Medulla oblongata (tissue), 1 donor: Measurements from ENCODE around the gene ARHGAP35.
"Not testable (repeated sequence)": the region's sequence is repeated elsewhere in the genome, so short reads cannot be mapped to it uniquely, and the experiment has no call there.

Source experiments
- DNase-seq: peaks from one replicate; pipeline ENCODE4 v3.0.0-alpha.2; 2015; ENCODE audit errors: extremely low spot score

ARHGAP35 gene

DNA sequence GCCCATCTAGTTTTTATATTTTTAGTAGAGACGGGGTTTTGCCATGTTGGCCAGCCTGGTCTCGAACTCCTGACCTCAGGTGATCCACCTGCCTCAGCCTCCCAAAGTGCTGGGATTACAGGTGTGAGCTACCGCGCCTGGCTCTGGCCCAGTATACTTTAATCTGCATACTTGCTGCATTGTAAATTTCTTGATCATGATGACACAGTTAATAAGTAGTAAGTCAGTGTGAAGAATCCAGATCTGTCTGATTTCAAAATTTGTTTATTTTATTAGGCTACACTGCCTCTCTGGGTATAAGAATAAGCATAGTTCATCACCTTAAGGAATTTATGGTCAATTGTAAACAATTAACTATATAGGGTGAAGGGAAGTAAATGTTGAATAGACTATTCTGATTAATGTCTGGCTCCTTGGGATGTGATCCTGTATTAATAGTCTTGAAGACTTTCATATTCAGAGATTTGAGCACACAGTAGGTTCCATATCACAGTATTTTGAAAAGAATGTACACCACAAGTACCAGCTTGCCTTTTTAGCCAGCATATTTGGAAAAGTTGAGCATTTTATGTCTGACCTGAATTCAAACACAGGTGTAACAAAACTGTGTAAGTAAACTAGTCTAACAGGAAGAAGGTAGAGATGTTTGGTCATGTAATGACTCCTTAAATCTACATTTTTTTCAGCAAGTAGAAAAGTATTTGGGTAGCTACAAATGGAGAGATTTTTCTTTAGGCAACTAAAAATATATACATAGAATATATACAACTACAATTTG, 7.4 kb downstream of the ARHGAP35 start:
- DNase-seq = no peak

DNA sequence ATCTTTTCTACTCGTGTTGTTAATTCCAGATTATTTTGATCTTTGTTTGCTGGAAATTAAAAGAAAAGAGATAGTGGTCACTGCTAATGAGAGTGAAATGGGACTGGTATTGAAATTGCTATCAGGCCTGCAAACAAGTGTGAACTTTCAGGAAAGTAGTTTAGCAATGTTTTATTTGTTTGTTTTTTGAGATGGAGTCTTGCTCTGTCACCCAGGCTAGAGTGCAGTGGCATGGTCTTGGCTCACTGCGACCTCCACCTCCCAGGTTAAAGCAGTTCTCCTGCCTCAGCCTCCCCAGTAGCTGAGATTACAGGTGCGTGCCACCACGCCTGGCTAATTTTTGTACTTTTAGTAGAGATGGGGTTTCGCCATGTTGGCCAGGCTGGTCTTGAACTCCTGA, 10.4 kb downstream of the ARHGAP35 start:
- DNase-seq = not testable (repeated sequence)

DNA sequence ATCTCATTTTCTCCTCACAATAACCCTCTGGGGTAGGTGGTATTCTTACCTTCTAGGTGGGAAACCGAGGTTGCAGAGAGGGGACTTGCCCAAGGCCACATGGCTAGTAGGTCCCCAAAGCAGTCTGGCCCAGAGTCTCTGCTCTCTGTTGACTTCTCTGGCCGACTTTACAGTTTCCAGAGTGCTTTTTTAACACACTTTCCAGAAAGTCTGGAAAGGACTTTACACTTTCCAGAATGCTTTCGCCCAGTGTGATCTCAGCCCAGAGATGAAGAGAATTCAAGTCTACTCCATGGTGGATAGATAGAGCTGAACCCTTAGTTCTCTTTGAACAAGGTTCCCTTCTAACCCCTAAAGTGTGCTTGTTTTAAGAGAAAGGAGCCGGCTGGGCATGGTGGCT, 12.2 kb downstream of the ARHGAP35 start:
- no peak for DNase-seq

DNA sequence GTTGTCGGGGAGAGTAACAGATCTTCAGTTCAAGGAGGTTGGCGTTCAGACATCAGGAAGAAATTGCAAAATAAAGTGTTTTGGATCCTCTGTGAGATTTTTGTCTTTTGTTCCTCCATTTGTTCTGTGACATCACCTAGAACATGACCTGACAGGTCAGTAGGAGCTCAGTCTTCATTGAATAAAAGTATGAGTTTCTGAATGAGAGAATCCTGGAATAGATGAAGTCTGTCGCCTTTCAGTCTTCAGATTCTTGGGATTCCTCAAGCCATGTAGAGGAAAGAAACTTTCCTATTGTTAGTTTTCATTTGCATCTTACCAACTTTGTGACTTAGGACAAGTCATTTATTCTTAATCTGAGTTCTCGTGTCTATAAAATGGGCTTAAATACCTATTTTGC, 14.4 kb downstream of the ARHGAP35 start:
- no peak for DNase-seq

DNA sequence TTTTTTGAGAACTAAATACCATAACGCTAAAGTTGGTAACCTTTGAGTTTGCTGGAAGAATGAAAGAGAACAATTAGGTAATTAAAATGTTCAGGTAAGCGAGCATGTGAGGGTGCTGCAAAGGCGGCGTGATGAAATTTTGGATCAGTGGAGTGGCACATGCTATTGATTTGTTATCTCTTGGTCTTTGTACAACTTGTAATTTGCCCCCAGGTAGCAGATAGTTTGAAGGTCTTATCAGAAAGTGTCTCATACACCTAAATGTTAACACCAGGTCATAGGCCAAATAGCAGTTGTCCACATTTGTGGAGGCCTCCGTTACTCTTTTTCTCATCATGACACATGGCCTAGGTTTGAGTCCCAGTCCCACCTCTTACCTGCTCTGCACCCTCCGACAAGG, 14.9 kb downstream of the ARHGAP35 start:
- DNase-seq = no peak

DNA sequence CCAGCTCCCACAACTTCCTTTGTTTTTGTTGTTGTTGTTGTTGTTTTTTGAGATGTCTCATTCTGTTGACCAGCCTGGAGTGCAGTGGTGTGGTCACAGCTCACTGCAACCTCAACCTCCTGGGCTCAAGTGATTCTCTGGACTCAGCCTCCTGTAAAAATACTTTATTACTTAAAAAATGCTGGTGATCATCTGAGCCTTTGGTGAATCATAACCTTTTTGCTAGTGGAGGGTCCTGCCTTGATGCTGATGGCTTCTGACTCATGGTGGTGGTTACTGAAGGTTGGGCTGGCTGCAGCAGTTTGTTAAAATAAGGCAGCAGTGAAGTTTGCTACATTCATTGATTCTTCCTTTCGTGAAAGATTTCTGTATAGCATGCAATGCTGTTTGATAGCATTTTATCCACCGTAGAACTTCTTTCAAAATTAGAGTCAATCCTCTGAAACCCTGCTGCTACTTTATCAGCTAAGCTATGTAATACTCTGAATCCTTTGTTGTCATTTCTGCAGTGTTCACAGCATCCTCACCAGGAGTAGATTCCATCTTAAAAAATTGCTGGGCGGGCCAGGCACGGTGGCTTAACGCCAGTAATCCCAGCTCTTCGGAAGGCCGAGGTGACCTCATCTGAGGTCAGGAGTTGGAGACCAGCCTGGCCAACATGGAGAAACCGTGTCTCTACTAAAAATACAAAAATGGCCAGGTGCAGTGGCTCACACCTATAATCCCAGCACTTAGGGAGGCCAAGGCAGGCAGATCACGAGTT, 18.0 kb downstream of the ARHGAP35 start:
- no peak for DNase-seq

DNA sequence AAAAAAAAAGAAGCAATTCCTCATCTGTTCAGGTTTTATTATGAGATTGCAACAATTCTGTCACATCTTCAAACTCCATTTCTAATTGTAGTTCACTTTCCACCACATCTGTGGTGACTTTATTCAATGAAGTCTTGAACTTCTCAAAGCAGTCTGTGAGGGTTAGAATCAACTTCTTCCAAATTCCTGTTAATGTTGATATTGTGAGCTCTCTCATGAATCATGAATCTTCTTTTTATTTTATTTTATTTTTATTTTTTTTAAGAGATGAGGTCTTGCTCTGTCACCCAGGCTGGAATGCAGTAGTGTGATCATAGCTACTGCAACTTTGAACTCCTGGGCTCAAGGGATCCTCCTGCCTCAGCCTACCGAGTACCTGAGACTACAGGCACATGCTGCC, 19.6 kb downstream of the ARHGAP35 start:
- no peak for DNase-seq

DNA sequence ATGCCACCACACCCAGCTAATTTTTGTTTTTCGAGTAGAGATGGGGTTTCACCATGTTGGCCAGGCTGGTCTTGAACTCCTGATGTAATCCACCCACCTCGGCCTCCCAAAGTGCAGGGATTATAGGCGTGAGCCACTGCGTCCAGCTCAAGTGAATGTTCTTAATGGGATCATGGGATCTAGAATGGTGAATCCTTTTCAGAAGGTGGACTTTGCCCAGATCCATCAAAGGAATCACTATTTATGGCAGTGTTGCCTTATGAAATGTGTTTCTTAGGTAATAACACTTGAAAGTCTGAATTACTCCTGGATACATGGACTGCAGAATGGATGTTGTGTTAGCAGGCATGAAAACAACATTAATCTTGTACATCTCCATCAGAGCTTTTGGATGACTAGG, 20.3 kb downstream of the ARHGAP35 start:
- no peak for DNase-seq

DNA sequence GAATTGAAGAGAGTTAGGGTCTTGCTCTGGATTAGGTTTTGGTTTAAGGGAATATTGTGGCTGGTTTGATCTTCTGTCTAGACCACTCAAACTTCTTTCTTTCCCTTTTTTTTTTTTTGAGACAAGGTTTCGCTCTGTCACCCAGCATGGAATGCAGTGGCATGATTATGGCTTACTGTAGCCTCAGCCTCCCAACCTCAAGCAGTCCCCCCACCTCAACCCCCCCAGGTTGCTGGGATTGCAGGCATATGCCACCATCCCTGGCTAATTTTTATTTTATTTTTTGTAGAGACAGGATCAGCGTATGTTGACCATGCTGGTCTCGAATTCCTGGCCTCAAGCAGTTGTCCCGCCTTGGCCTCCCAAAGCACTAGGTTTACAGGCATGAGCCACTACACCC, 21.2 kb downstream of the ARHGAP35 start:
- no peak for DNase-seq

DNA sequence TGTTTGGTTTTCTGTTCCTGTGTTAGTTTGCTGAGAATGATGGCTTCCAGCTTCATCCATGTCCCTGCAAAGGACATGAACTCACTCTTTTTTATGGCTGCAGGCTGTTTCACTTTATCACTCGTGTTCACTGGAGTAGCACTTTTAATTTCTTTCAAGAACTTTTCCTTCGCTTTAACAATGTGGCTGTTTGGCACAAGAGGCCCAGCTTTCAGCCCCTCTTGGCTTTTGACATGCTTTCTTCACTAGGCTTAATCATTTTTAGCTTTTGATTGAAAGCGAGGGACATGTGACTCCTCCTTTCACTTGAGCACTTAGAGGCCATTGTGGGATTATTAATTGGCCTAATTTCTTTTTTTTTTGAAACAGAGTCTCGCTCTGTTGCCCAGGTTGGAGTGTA, 22.0 kb downstream of the ARHGAP35 start:
- not testable (repeated sequence) for DNase-seq

DNA sequence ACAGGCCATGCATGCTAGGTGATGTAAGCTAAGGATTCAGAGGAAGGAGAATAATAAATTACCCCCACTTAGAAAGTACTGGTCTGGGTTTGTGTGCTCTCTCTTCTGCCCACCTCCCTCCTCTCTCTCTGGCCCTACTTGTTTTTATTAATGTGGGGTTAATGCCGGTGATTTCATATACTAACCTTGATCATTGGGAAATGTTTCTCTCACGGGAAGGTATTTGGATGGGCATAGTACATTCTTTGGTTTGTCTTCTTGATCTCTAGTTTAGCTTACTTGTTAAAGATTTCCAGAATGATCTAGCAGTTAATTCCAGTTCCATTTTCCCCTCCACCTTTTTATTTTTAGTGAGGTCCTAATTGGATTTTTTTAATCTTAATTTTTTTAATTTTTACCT, 24.6 kb downstream of the ARHGAP35 start:
- no peak for DNase-seq

DNA sequence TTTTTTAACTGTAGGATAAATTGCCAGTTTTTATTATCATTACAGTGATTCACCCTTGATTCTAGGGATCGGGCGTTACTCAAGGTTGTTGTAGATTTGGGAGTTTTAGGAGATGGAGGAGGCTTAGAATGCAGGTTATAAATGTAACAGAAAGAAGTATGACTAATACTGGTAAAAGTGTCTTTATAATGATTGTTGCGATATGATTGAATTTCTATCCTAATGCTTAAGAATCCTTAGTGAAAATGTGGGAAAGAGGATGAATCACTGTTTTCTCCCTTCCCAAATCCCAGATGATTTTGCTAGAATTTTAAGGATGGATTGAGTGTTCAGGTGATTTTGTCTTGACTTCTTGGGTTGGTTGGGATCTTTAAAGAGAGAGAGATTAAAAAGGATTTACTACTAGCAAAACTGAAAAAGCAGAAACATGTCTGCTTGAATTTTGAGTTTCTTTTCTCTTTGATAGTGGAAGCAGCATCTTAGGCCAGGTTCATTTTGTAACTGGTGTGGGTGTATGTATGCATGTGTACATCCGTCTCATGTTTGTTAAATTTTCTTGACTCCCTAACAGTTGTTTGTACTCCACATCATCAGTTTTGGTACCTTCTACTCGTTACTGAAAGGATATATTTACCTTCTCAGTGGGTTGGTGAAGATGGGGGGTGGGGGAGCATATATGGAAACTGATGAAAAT, 25.9 kb downstream of the ARHGAP35 start:
- DNase-seq = no peak

DNA sequence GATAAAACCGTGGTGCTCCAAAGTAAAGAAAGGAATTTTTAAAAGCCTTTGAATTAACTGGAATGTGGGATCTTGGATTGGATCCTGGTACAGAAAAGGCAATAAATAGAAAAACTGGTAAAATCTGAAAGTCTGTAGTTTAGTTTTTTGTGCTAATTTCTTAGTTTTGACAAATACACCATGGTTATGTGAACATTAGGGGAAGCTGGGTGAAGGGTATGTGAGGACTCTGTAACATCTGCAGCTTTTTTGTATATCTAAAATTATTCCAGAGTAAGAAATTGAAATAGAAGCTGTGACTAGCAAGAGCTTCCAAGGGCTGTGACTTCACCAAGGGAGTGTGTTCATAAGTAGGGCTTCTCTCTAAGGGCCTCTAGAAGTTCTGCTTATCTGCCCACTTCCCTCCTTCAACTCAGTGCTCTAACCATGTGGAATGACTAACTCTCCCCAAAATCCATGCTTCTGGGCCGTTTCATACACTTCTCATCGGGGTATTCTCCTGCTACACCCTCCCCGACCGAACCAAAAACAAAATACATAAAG, 26.5 kb downstream of the ARHGAP35 start:
- DNase-seq = no peak

DNA sequence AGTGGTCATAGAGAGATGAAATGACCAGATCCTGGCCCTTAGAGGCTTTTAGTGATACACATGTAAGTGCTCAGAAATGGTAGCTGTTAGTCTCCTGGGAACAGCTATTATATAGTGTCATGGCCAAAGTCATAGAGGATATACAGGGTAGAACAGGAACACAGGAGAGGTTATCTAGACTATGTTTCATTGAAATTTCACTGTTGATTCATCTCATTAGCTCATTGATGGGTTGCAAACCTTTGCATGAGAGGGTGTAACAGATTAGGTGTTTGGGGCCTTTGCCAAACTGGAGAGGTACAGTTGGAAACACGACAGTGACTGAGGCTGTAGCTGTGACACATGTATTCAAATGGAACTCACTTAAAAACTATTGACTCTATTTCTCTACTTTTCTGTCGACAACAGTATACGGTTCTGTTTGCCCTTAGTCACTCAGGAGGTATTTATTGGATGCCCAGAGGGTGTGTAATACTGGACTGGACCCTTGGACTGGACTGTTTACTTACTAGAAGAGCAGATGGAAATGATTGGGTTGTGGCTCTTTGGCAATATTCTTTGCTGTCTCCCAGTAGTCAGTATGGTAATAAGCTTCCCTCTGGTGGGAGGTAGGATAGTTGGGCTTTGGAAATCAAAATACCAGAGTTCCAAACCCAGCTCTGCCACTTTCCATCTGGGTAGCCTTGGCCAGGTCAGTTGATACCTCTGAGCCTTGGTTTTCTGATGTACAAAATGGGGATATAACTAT, 29.8 kb downstream of the ARHGAP35 start:
- no peak for DNase-seq

DNA sequence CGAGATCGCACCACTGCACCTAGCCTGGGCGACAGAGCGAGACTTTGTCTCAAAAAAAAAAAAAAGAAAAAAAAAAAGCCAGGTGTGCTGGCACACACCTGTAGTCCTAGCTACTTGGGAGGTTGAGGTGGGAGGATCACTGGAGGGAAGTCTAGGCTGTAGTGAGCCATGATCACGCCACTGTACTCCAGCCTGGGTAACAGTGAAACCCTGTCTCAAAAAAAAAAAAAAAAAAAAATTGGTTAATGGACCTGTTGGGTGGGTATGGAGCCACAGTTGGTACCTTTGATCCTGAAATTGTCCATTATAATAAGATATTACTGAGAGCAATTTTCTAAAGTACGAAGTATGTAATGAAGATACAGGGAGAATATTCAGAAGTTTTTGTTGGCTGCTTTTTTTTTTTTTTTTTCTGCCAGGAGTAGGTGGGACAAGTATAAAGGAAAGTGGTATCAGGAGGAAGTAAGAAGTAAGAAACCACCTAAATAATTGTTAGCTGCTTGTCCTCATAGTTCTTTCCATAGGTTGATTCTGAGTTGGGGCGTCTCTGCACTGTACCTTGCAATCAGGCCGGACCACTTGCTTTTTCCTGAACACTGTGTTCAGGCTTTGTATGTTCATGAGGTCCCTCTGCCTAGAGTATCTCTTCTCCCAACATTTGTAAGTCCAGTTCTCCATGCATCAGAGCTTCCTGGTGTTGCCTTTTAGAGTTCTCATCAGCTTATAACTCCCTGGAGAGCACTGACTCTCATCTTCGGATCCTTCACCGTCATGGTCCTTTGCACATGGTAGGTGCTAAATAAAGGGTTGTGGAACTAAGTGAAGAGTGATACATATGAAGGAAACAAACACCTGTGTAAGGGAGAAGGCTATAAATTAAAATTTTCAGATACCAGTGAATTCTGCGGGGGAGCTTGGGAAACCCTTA, 31.7 kb downstream of the ARHGAP35 start:
- no peak for DNase-seq

DNA sequence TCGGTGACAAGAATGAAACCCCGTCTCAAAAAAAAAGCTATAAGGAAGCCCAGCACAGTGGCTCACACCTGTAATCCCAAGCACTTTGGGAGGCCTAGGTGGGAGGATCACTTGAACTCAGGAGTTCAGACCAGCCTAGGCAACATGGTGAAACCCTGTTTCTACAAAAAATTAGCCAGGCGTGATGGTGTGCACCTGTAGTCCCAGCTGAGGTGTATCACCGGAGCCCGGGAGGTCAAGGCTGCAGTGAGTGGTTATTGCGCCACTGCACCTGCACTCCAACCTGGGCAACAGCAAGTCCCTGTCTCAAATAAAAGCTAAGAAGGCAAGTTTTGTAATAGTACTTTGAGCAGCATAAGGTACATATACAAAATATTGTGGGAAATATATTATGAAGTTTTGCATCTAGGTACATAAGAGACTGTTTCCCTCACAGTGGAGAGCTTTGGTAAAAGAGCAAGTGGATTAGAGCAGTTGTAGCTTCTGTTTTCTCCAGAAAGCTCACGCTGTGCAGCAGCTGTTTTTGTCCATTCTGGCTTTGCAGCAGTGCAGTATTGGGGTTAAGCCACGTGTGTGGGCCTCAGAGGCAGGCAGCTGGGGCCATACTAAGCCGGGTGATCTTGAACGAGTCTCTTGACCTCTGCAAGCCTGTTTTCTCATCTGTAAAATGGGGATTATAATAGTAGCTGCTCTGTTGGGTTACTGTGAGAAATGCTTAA, 35.4 kb downstream of the ARHGAP35 start:
- no peak for DNase-seq

DNA sequence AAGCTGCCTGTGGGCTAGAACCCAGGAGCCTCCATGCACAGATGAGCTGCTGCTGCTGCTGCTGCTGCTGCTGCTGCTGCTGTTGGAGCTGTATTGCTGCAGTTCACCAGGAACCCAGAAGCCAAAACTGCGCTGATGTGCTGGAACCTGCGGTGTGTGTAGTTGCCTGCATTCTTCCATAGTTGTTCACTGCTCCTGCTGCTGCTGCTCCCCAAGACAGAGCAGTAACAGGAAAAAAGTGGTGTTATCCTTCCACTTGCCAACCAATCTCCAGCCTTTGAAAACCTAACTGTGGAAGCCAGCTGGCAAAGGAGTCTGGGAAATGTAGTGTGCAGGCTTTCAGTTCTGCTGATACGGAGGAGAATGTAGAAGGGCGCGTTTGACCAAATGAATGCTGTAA, 37.9 kb downstream of the ARHGAP35 start:
- DNase-seq = peak; percentile 77

DNA sequence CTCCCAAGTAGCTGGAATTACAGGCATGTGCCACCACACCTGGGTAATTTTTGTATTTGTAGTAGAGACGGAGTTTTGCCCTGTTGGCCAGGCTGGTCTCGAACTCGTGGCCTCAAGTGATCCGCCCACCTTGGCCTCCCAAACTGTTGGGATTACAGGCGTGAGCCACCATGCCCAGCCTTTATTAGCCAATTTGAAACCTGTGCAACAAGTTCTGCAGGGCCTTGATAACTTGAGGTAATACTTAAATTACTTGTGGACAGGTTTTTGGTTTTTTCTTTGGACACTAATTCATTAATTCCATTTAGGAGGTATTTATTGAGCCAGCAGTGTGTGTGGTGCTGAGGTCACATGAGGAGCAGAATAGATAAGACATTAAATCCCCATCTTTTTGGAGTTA, 39.5 kb downstream of the ARHGAP35 start:
- DNase-seq = no peak

DNA sequence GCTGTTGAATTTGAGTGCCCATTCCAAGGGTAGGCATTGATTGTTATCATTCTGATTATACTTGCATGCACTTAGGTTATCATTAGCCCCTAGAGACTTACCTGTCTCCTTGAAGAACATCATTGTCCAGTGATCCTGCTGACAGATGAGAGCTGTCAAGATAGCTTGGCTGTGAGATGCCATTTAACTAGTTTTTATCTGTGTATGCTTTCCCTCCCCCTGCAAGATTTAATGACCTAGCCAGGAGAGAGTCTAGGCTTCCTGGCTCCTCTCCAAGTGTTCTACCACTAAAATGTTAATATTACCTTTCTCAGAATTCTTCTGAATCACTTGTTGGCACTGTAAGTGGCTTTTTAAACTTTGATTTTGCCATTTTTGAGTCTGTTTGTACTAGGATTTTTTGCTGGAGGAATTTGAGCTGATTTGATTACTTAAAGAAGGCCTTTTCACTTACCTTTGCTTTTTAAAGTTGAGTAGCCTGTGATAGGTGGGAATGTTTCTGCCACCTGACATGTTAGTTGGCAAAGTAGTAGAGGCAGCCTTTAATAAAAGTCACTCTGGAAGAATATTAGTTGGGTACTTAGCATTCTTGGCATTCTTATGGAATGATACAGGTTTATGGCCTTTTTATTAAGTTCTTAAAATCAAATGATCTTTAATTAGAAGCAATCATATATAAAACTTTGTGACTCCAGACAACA, 41.1 kb downstream of the ARHGAP35 start:
- no peak for DNase-seq
